IMR-90 (cell line): Measurements from ENCODE around the gene PRDM2. TPM values are rescaled to one million over a fixed set of nuclear protein-coding genes. Genes with fewer than 3 reads are reported as not detected.

Experiments
- ATAC-seq: fragments of 200-7000 bp; cut with Tn5 transposase; 2 replicates; pipeline ENCODE4 v1.9.1; 2020; ENCODE audit warnings: low read depth, mild to moderate bottlenecking, moderate library complexity
- BruUV-seq: library from RNA; stranded (reverse); fragments of 400-500 nt; replicated peaks from 2 replicates; lab custom pipeline; 2021; lab: Mats Ljungman, UMichigan
- CTCF ChIA-PET: fragments of 300-600 bp; formaldehyde crosslinking; extraction: SDS; loops from one replicate; lab custom pipeline; 2021; ENCODE audit warnings: antibody characterized with exemption; lab: Yijun Ruan, JAX
- POLR2A ChIA-PET: fragments of 300-600 bp; sonication (Branson Sonifier 250); formaldehyde crosslinking; loops from one replicate; lab custom pipeline; 2022; ENCODE audit warnings: antibody characterized with exemption; ENCODE audit not compliant: unreplicated experiment; lab: Charles Lee
- DNase-seq: peaks from one replicate; pipeline ENCODE4 v3.0.0; 2013
- H2AFZ ChIP-seq: replicated peaks from 2 replicates; pipeline ENCODE3; 2013; ENCODE audit warnings: low read length, mild to moderate bottlenecking; ENCODE audit not compliant: poor library complexity
- H2AK5ac ChIP-seq: 2 replicates; pipeline ENCODE4 v1.6.1; 2013; ENCODE audit warnings: low read depth, low read length, inconsistent platforms
- H2AK9ac ChIP-seq: replicated peaks from 2 replicates; pipeline ENCODE3; 2013; ENCODE audit warnings: mild to moderate bottlenecking, low read depth, low read length, moderate library complexity; ENCODE audit not compliant: poor library complexity
- H2BK120ac ChIP-seq: 2 replicates; pipeline ENCODE4 v1.6.1; 2013; ENCODE audit warnings: low read depth, low read length, inconsistent platforms
- H2BK15ac ChIP-seq: 3 replicates; pipeline ENCODE4 v1.6.1; 2013; ENCODE audit warnings: low read depth, low read length, inconsistent platforms
- H2BK20ac ChIP-seq: 2 replicates; pipeline ENCODE4 v1.6.1; 2013; ENCODE audit warnings: low read depth, mild to moderate bottlenecking, inconsistent platforms, low read length, moderate library complexity
- H2BK5ac ChIP-seq: 2 replicates; pipeline ENCODE4 v1.6.1; 2013; ENCODE audit warnings: mild to moderate bottlenecking, low read depth, low read length, inconsistent platforms; ENCODE audit not compliant: poor library complexity, severe bottlenecking
- H3K14ac ChIP-seq: replicated peaks from 2 replicates; pipeline ENCODE4 v1.6.1; 2013; ENCODE audit warnings: low read depth, low read length, inconsistent platforms
- H3K18ac ChIP-seq: 2 replicates; pipeline ENCODE4 v1.6.1; 2013; ENCODE audit warnings: low read depth, low read length, control low read depth
- H3K23ac ChIP-seq: 2 replicates; pipeline ENCODE4 v1.6.1; 2013; ENCODE audit warnings: low read depth, low read length, inconsistent platforms
- H3K27ac ChIP-seq: 2 replicates; pipeline ENCODE4 v1.5.1; 2013; ENCODE audit warnings: mild to moderate bottlenecking, control low read depth, low read length; ENCODE audit not compliant: insufficient read depth
- H3K27me3 ChIP-seq: 2 replicates; pipeline ENCODE4 v1.6.1; 2013; ENCODE audit warnings: low read length; ENCODE audit not compliant: control insufficient read depth, insufficient read depth
- H3K36me3 ChIP-seq: 2 replicates; pipeline ENCODE4 v1.6.1; 2013; ENCODE audit warnings: low read length, mixed read lengths; ENCODE audit not compliant: control insufficient read depth, insufficient read depth
- H3K4ac ChIP-seq: 2 replicates; pipeline ENCODE4 v1.6.1; 2013; ENCODE audit warnings: low read depth, low read length, inconsistent platforms
- H3K4me1 ChIP-seq: 2 replicates; pipeline ENCODE4 v1.6.1; 2013; ENCODE audit warnings: low read length, mixed read lengths; ENCODE audit not compliant: control insufficient read depth, insufficient read depth
- H3K4me2 ChIP-seq: 2 replicates; pipeline ENCODE4 v1.6.1; 2013; ENCODE audit warnings: low read depth, mild to moderate bottlenecking, control low read depth, low read length, moderate library complexity
- H3K4me3 ChIP-seq: 2 replicates; pipeline ENCODE4 v1.5.1; 2013; ENCODE audit warnings: low read depth, mild to moderate bottlenecking, control low read depth, low read length, moderate library complexity; ENCODE audit not compliant: insufficient read depth
- H3K56ac ChIP-seq: 2 replicates; pipeline ENCODE4 v1.6.1; 2013; ENCODE audit warnings: low read length, inconsistent platforms; ENCODE audit not compliant: insufficient read depth; ENCODE audit errors: extremely low read depth
- H3K79me1 ChIP-seq, 2 experiments: 2 replicates each; pipeline ENCODE4 v1.6.1; 2013; ENCODE audit warnings: low read length in 2 of 2, inconsistent platforms in 1 of 2, low read depth in 1 of 2
- H3K9ac ChIP-seq: 2 replicates; pipeline ENCODE4 v1.6.1; 2013; ENCODE audit warnings: low read depth, low read length, control low read depth
- H3K9me1 ChIP-seq: 2 replicates; pipeline ENCODE4 v1.6.1; 2013; ENCODE audit warnings: low read length, inconsistent platforms; ENCODE audit not compliant: insufficient read depth
- H3K9me3 ChIP-seq: 2 replicates; pipeline ENCODE4 v1.6.1; 2013; ENCODE audit warnings: low read length; ENCODE audit not compliant: control insufficient read depth, insufficient read depth
- H4K20me1 ChIP-seq: 2 replicates; pipeline ENCODE4 v1.6.1; 2013; ENCODE audit warnings: low read length, inconsistent platforms; ENCODE audit not compliant: insufficient read depth
- H4K5ac ChIP-seq: 2 replicates; pipeline ENCODE4 v1.6.1; 2013; ENCODE audit warnings: mild to moderate bottlenecking, low read depth, low read length, control low read depth
- H4K8ac ChIP-seq, 2 experiments: 2 replicates each; pipeline ENCODE4 v1.6.1; 2013; ENCODE audit warnings: low read depth in 2 of 2, low read length in 2 of 2, control low read depth in 1 of 2, inconsistent platforms in 1 of 2
- H4K91ac ChIP-seq: 2 replicates; pipeline ENCODE4 v1.6.1; 2013; ENCODE audit warnings: low read depth, low read length, inconsistent platforms; ENCODE audit not compliant: insufficient read depth
- FOS ChIP-seq: fragments of 150-350 bp; IDR thresholded peaks from 2 replicates; pipeline ENCODE4 v1.6.1; 2016; ENCODE audit warnings: low read depth, low read length
- MAZ ChIP-seq: IDR thresholded peaks from 2 replicates; pipeline ENCODE4 v1.6.1; 2012; ENCODE audit warnings: low read depth, mild to moderate bottlenecking, low read length, improper control_type of control experiment, moderate library complexity, borderline replicate concordance
- MXI1 ChIP-seq: IDR thresholded peaks from 2 replicates; pipeline ENCODE4 v1.6.1; 2012; ENCODE audit warnings: low read depth, mild to moderate bottlenecking, low read length, moderate library complexity, borderline replicate concordance
- POLR2A ChIP-seq: IDR thresholded peaks from 2 replicates; pipeline ENCODE4 v1.6.1; 2012; ENCODE audit warnings: mild to moderate bottlenecking, low read depth, low read length
- RAD21 ChIP-seq: IDR thresholded peaks from 2 replicates; pipeline ENCODE4 v1.6.1; 2012; ENCODE audit warnings: low read length, improper control_type of control experiment
- RCOR1 ChIP-seq: IDR thresholded peaks from 2 replicates; pipeline ENCODE4 v1.6.1; 2012; ENCODE audit warnings: mild to moderate bottlenecking, low read length, improper control_type of control experiment; ENCODE audit not compliant: insufficient replicate concordance
- RFX5 ChIP-seq: IDR thresholded peaks from 2 replicates; pipeline ENCODE4 v1.8.0; 2012; ENCODE audit warnings: low read depth, mild to moderate bottlenecking, low read length, moderate library complexity
- WGBS, 2 experiments: methylation state at CpG; one replicate each; pipeline versions ENCODE4 v1.1.5 to v1.1.7; 2013; ENCODE audit warnings: missing lambda C conversion rate in 2 of 2; ENCODE audit not compliant: insufficient read length in 1 of 2; ENCODE audit errors: extremely low coverage in 2 of 2; 5-methylcytosine and 5-hydroxymethylcytosine counted together
- dilution Hi-C: fragments of 300-500 bp; cut with HindIII; formaldehyde crosslinking; loops from one replicate; pipeline ENCODE4 v1.14.3; 2018; ENCODE audit warnings: low sequenced_read_pairs; ENCODE audit not compliant: unreplicated experiment
- in situ Hi-C: fragments of 300-500 bp; cut with MboI; formaldehyde crosslinking; loops from 3 replicates; pipeline ENCODE4 v1.14.3; 2019; ENCODE audit warnings: low sequenced_read_pairs, inconsistent platforms, mixed read lengths
- intact Hi-C: fragments of 100-400 bp; cut with micrococcal nuclease; formaldehyde crosslinking; loops from 2 replicates; pipeline ENCODE4 v1.10.0; 2022
- polyA plus RNA-seq, 3 experiments: library from polyadenylated mRNA; depleted of rRNA; stranded (reverse); fragments of >200 nt; gene quantifications; 2 replicates each; pipeline ENCODE4 v1.2.3, GENCODE V29; 2012; ENCODE audit warnings: low replicate concordance in 1 of 3
- total RNA-seq: library from RNA; depleted of rRNA; stranded (reverse); fragments of >200 nt; gene quantifications from 2 replicates; pipeline ENCODE4 v1.2.3, GENCODE V29; 2012

The PRDM2 gene
- total and polyA plus RNA-seq, 2 of the 4 experiments (the other 2 are of a cell fraction), result 3.4 to 8.9 TPM

DNA sequence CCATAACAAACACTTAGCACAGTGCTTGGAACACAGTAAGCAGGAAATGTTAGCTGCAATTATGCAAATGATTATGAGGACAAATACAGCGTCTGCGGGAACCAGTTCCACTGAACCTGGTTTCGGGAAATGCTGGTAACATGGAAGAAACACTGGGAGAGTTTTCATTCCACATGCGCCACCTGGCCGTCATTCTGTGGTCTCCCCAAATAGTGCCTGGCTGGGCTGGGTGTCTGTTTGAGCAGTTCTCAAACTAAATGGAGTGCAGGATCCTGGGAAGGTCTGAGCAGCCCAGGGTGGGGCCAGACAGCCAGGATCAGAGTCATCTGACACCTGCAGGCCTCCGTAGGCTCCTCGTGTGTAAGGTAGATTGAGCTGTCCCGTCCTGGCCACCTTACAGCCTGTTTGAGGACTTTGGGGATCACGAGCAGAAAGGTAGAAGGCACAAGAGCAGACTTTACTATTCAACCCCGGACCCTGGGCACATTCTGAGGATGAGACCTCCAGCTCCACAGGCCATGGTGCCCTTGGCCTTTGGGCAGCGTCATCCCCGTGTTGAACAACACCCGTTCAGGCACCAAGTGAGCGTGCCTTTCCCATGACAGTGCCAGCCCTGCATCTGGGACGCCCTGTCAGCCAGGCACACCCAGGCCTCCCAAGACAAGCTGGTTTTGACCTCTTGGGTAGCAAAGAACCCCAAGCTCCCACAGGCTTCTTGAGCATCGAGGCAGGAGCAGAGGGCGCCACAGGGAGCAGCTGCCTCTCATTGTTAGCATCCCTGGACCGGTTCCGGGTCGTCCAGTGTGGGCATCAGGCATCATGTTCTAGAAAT, 101.9 kb downstream of the PRDM2 start:
- no peak overlapping the region for H4K5ac ChIP-seq
- H2AFZ ChIP-seq, result no peak overlapping the region
- peaks cover 3 to 13% of the 10 kb centered on the region in 2 experiments; a peak in 3 of 4 replicates for H3K79me1 ChIP-seq
- no peaks in the 10 kb centered on the region for H3K9me3 ChIP-seq
- no peak overlapping the region for H2BK20ac ChIP-seq
- no peak overlapping the region for H2AK9ac ChIP-seq
- ATAC-seq, result no peak
- TF ChIP-seq RFX5, result no peak
- TF ChIP-seq RCOR1, result no peak
- TF ChIP-seq RAD21, result no peak
- no peak for TF ChIP-seq POLR2A
- no peak for TF ChIP-seq FOS
- no peak for TF ChIP-seq MAZ
- TF ChIP-seq MXI1, result no peak
- no peak overlapping the region for H3K18ac ChIP-seq
- H3K4me1 ChIP-seq, result no peaks in the 10 kb centered on the region
- no peak overlapping the region for H4K91ac ChIP-seq
- H2BK5ac ChIP-seq, result no peak overlapping the region
- no peak overlapping the region for H2BK120ac ChIP-seq
- dilution Hi-C loops, result no loop called here
- H3K56ac ChIP-seq, result no peak overlapping the region
- no peak for DNase-seq
- 92% methylated on average over 11 of the region's 20 CpGs; no CpG with 5 or more reads in 1 of the 2 experiments for WGBS, 2 experiments
- in situ Hi-C loops, result loop anchor here (10.0 kb wide), 1 partner anchor 107 kb away; no protein-coding TSS in a partner anchor
- no peak overlapping the region for H2BK15ac ChIP-seq
- no peak overlapping the region for H3K4ac ChIP-seq
- H3K23ac ChIP-seq, result no peak overlapping the region
- H3K9me1 ChIP-seq, result peaks cover 3% of the 10 kb centered on the region; the same call in 1 of the 2 replicates
- no TSS peak for BruUV-seq
- no peaks in the 10 kb centered on the region for H3K27me3 ChIP-seq
- no peaks in the 10 kb centered on the region for H3K36me3 ChIP-seq
- no peak overlapping the region for H4K8ac ChIP-seq
- CTCF ChIA-PET, result no interaction called here
- POLR2A ChIA-PET, result no interaction called here
- H3K9ac ChIP-seq, result no peak overlapping the region
- intact Hi-C loops, result no loop called here
- no peak overlapping the region for H3K14ac ChIP-seq
- H3K4me2 ChIP-seq, result no peak overlapping the region
- H4K20me1 ChIP-seq, result no peaks in the 10 kb centered on the region
- H3K27ac ChIP-seq, result no peak overlapping the region
- no peak overlapping the region for H2AK5ac ChIP-seq
- H3K4me3 ChIP-seq, result no peak overlapping the region
